ENCODE results near the gene PAM. TPM values are rescaled to one million over a fixed set of nuclear protein-coding genes. Genes with fewer than 3 reads are reported as not detected.
"Not testable (repeated sequence)": the region's sequence is repeated elsewhere in the genome, so short reads cannot be mapped to it uniquely, and the experiment has no call there.

The PAM gene
- polyA plus RNA-seq, 1 donor: 104 TPM

- not testable (repeated sequence) for DNase-seq
These were observed 318.4 kb downstream of the PAM start for GRCh38 chr5:103073500-103073899.

- DNase-seq: no peak
These were observed 320.3 kb downstream of the PAM start for GRCh38 chr5:103075442-103075841.
